Keratinocyte (primary cell): ENCODE results near the gene UQCC3. TPM values are rescaled to one million over a fixed set of nuclear protein-coding genes. Genes with fewer than 3 reads are reported as not detected.

ENCODE experiments used
- DNase-seq: peaks from one replicate; pipeline ENCODE4 v3.0.0-alpha.2; 2011; ENCODE audit warnings: low read depth, missing footprints, low spot score
- FAIRE-seq: peaks from 2 replicates; lab custom pipeline; 2011; peaks lifted over from hg19 to GRCh38; lab: Jason Lieb, UNC
- H2AFZ ChIP-seq: 2 replicates; pipeline ENCODE4 v1.6.0; 2012; ENCODE audit warnings: low read length, control low read depth, inconsistent platforms; ENCODE audit not compliant: control insufficient read depth
- H3K27ac ChIP-seq: 2 replicates; pipeline ENCODE4 v1.5.1; 2011; ENCODE audit warnings: low read length; ENCODE audit not compliant: control insufficient read depth, insufficient read depth
- H3K27me3 ChIP-seq: 3 replicates; pipeline ENCODE4 v1.6.0; 2011; ENCODE audit warnings: low read length; ENCODE audit not compliant: control insufficient read depth, insufficient read depth; ENCODE audit errors: extremely low read depth
- H3K36me3 ChIP-seq, 2 experiments: 2 replicates in 1 of 2; 3 replicates in 1 of 2; pipeline ENCODE4 v1.5.1; 2011; ENCODE audit warnings: low read length in 2 of 2, mild to moderate bottlenecking in 1 of 2; ENCODE audit not compliant: control insufficient read depth in 2 of 2, insufficient read depth in 2 of 2; ENCODE audit errors: extremely low read depth in 1 of 2
- H3K4me1 ChIP-seq: 3 replicates; pipeline ENCODE4 v1.5.1; 2011; ENCODE audit warnings: low read length; ENCODE audit not compliant: control insufficient read depth, insufficient read depth; ENCODE audit errors: extremely low read depth
- H3K4me2 ChIP-seq: 3 replicates; pipeline ENCODE4 v1.6.0; 2011; ENCODE audit warnings: low read depth, low read length; ENCODE audit not compliant: control insufficient read depth, insufficient read depth; ENCODE audit errors: extremely low read depth
- H3K4me3 ChIP-seq, 3 experiments: fragments of 200-600 bp in 1 of 3; sonication (generic) in 1 of 3; 2 replicates in 2 of 3; 3 replicates in 1 of 3; pipeline ENCODE4 v1.5.1; 2011 to 2016; ENCODE audit warnings: low read length in 3 of 3, mild to moderate bottlenecking in 3 of 3, control low read depth in 2 of 3, inconsistent platforms in 1 of 3, low read depth in 1 of 3, mixed read lengths in 1 of 3, mixed run types in 1 of 3, moderate library complexity in 1 of 3; ENCODE audit not compliant: control insufficient read depth in 2 of 3, insufficient read depth in 2 of 3; ENCODE audit errors: extremely low read depth in 1 of 3
- H3K79me2 ChIP-seq: 2 replicates; pipeline ENCODE4 v1.6.0; 2012; ENCODE audit warnings: low read length; ENCODE audit not compliant: control insufficient read depth, insufficient read depth
- H3K9ac ChIP-seq: 3 replicates; pipeline ENCODE4 v1.6.0; 2011; ENCODE audit warnings: low read length; ENCODE audit not compliant: control insufficient read depth, insufficient read depth; ENCODE audit errors: extremely low read depth
- H3K9me1 ChIP-seq: 3 replicates; pipeline ENCODE4 v1.6.0; 2011; ENCODE audit warnings: low read length; ENCODE audit not compliant: control insufficient read depth, insufficient read depth; ENCODE audit errors: extremely low read depth
- H3K9me3 ChIP-seq: 2 replicates; pipeline ENCODE4 v1.5.1; 2012; ENCODE audit warnings: low read depth, low read length; ENCODE audit not compliant: control insufficient read depth
- H4K20me1 ChIP-seq: 3 replicates; pipeline ENCODE4 v1.6.0; 2011; ENCODE audit warnings: low read length; ENCODE audit not compliant: control insufficient read depth, insufficient read depth; ENCODE audit errors: extremely low read depth
- EZH2 ChIP-seq: IDR thresholded peaks from one replicate; pipeline ENCODE4 v1.6.1; 2012; ENCODE audit warnings: inconsistent platforms, mild to moderate bottlenecking, low read length, moderate library complexity
- dilution Hi-C: fragments of 300-500 bp; cut with MboI; formaldehyde crosslinking; loops from one replicate; pipeline ENCODE4 v1.7.0; 2020; ENCODE audit warnings: low sequenced_read_pairs; ENCODE audit not compliant: extremely low pct_ligation_motif_present
- polyA plus RNA-seq, 5 experiments: library from polyadenylated mRNA; depleted of rRNA in 3 of 5; stranded (reverse) in 3 of 5; stranded (forward) in 1 of 5; unstranded in 1 of 5; fragments of >200 nt; gene quantifications; 1 replicate in 1 of 5; 2 replicates in 3 of 5; 3 replicates in 1 of 5; pipeline versions ENCODE4 v1.2.1 to v1.2.3, GENCODE V29; 2011 to 2012; ENCODE audit warnings: missing spikeins in 2 of 5, low read depth in 1 of 5, low replicate concordance in 1 of 5
- TF ChIP-seq, protein P1 (sequence below), 3 experiments: IDR thresholded peaks in 1 of 3; conservative IDR thresholded peaks in 1 of 3; optimal IDR thresholded peaks in 1 of 3; 2 replicates in 2 of 3; 3 replicates in 1 of 3; pipeline versions ENCODE3 to v1.5.1; 2011; ENCODE audit warnings: low read length in 3 of 3, mild to moderate bottlenecking in 3 of 3, moderate library complexity in 2 of 3, control low read depth in 1 of 3, inconsistent platforms in 1 of 3; ENCODE audit not compliant: insufficient read depth in 2 of 3; ENCODE audit errors: extremely low read depth in 1 of 3

Gene UQCC3
- polyA plus RNA-seq, 1 donor (not counting 4 experiments of a cell fraction or from before 2014, with no cell fraction given) = 8.6 TPM

DNA sequence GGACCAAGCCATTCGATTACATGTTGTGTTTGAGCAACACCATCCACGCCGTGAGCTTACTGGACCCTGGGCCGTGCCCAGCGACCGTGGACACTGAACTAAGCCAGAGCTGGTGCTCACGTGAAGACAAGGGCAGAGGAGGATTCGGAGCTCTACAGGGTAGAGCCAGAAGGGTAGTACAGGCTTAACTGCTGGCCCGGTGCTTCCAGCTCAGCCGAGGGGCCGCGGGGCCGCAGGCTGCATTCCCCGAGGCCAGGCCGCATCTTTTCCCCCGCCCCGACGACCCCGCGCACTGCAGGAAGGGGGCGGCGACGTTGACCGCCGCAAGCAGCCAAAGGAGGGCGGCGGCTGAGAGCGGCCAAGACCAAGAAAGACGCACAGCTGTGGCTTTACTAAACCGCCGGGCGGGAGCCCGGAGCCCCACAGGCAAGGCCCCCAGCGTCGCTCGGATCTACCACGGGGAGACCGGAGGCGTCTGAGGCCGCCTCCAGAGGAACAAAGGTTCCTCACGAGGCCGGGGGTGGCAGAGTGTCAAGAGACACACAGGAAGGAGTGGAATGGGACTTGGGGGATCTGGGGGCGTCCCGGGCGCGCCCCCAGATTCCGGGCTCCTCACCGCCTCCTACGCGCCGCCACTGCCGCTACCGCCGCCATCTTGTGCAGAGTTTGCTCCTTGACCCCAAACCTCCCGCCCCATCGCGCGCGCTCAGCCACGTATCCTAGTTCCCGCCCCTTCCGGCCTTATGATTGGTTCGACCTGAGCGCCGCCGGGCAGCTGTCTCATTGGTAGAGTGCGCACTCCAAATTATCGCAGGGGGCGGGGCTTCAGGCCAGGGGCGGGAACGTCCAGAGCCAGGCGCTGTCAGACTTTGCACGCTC, 25.3 kb upstream of the UQCC3 start, which contains the start of gene GANAB:
Gene GANAB, minus strand, starts transcription at position 668 of the 879 bp plus-strand sequence. Its CDS starts 14 bp downstream, at position 654.
- Histone ChIP-seq H3K27me3 (no peaks in the 10 kb centered on the region), H3K79me2 (peaks cover 52% of the 10 kb centered on the region), H3K9ac (peak within 1 kb of the TSS; percentile 89), H3K4me3 (peak within 1 kb of the TSS; percentile 87 to 90 (median 88)), H3K36me3 (peaks cover 16 to 21% of the 10 kb centered on the region in 2 experiments), H3K9me3 (no peaks in the 10 kb centered on the region), H3K9me1 (no peaks in the 10 kb centered on the region), H4K20me1 (no peaks in the 10 kb centered on the region), H2AFZ (peak within 1 kb of the TSS; percentile 69), H3K4me2 (peak within 1 kb of the TSS; percentile 93), H3K27ac (peak within 1 kb of the TSS; percentile 88), H3K4me1 (peaks cover 15% of the 10 kb centered on the region)
- dilution Hi-C loops = no loop called here
- FAIRE-seq (no peak), DNase-seq (peak; percentile 77)
- TF ChIP-seq, protein P1, sequence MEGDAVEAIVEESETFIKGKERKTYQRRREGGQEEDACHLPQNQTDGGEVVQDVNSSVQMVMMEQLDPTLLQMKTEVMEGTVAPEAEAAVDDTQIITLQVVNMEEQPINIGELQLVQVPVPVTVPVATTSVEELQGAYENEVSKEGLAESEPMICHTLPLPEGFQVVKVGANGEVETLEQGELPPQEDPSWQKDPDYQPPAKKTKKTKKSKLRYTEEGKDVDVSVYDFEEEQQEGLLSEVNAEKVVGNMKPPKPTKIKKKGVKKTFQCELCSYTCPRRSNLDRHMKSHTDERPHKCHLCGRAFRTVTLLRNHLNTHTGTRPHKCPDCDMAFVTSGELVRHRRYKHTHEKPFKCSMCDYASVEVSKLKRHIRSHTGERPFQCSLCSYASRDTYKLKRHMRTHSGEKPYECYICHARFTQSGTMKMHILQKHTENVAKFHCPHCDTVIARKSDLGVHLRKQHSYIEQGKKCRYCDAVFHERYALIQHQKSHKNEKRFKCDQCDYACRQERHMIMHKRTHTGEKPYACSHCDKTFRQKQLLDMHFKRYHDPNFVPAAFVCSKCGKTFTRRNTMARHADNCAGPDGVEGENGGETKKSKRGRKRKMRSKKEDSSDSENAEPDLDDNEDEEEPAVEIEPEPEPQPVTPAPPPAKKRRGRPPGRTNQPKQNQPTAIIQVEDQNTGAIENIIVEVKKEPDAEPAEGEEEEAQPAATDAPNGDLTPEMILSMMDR (optimal IDR thresholded peaks at IDR 0.05 in 1 of 3, IDR thresholded peaks at IDR 0.05 in 1 of 3, conservative IDR thresholded peaks at IDR 0.05 in 1 of 3; ENCODE audit: extremely low read depth in 1 of 3, insufficient read depth in 2 of 3, low read length in 3 of 3) = no peak
- no peak for TF ChIP-seq EZH2

DNA sequence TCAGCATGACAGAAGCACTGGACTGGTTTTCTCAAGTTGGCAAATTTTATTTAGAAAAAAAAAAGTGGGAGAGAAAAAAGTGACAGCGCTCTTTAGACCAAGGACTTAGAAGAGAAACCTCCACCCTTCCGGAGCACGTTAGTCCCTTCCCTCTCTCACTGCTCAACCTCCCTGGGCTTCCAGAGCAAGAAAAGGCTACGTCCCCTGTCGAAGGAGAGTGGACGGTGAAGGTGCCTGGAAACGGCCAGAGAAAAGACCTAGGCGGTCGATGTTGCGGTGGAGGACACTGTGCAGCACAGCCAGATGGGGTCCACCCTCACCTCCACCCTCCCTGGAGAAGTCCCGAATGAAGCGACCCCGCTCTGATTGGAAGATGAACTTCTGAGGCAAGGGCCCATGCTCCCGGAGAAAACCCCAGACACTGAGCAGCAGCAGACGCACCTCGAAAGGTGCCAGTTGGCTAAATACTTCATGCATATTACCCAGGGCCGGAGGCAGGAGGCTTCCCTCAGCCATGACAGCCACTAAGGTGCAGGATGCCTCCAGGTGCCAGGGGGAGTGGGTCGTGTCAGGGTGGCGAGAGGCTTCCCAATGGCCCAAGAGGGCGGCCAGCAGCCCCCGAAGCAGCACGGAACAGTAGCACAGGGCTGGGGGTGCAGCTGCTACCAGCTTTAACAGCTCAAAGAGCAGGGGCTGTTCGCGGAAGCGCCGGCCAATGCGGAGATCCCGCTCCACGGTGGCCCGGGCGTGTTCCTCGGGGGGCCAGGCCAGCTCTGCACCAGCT, 24.5 kb upstream of the UQCC3 start:
- H3K4me3 ChIP-seq = peak overlapping the region in 1 of 3 experiments; percentile 88

More for the DNA sequence above, 24.5 kb upstream of the UQCC3 start:
- dilution Hi-C loops = no loop called here
- peaks cover 54% of the 10 kb centered on the region for H3K79me2 ChIP-seq
- H3K9me1 ChIP-seq = no peaks in the 10 kb centered on the region
- H3K9ac ChIP-seq = peak overlapping the region; percentile 28
- FAIRE-seq (no peak), DNase-seq (no peak)
- H3K9me3 ChIP-seq = no peaks in the 10 kb centered on the region
- TF ChIP-seq, protein P1 (optimal IDR thresholded peaks at IDR 0.05 in 1 of 3, IDR thresholded peaks at IDR 0.05 in 1 of 3, conservative IDR thresholded peaks at IDR 0.05 in 1 of 3; ENCODE audit: extremely low read depth in 1 of 3, insufficient read depth in 2 of 3, low read length in 3 of 3) = no peak
- no peak for TF ChIP-seq EZH2
- H3K4me1 ChIP-seq = peaks cover 20% of the 10 kb centered on the region
- H3K4me2 ChIP-seq = no peak overlapping the region
- H2AFZ ChIP-seq = no peak overlapping the region
- no peaks in the 10 kb centered on the region for H4K20me1 ChIP-seq
- H3K36me3 ChIP-seq = peaks cover 16 to 21% of the 10 kb centered on the region in 2 experiments
- H3K27ac ChIP-seq = no peak overlapping the region
- H3K27me3 ChIP-seq = no peaks in the 10 kb centered on the region
